ENCODE data around the gene MIA.
"Not testable (repeated sequence)": the region's sequence is repeated elsewhere in the genome, so short reads cannot be mapped to it uniquely, and the experiment has no call there.

Gene MIA

DNA sequence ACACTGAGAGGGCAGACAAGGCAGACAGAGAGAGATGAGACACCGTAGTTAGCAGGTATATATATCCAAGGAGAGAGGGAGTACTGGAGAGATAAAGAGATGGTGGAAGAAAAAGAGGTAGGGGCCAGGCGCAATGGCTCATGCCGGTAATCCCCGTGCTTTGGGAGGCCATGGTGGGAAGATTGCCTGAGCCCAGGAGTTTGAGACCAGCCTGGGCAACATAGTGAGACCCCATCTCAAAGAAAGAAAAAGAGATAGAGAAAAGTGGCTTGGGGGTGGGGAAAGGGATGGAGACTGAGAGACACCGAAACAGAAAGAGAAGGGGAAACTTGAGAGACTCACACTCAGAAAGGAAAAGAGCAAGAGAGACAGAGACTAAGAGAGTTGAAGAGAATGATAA, 5.3 kb downstream of the MIA start:
- no peak for DNase-seq (ENCODE audit: extremely low read depth, low read depth)
- TF ChIP-seq CTCF (IDR thresholded peaks at IDR 0.05; ENCODE audit: low read depth, low read length, missing control alignments), result no peak
- no peak overlapping the region for H3K4me3 ChIP-seq (replicated peaks; ENCODE audit: low read depth, low read length)

GRCh38 chr19:40781140-40781539, 5.8 kb downstream of the MIA start:
- no peak for DNase-seq (ENCODE audit: extremely low read depth, low read depth)
- TF ChIP-seq CTCF (IDR thresholded peaks at IDR 0.05; ENCODE audit: low read depth, low read length, missing control alignments), result no peak
- no peak overlapping the region for H3K4me3 ChIP-seq (replicated peaks; ENCODE audit: low read depth, low read length)

DNA sequence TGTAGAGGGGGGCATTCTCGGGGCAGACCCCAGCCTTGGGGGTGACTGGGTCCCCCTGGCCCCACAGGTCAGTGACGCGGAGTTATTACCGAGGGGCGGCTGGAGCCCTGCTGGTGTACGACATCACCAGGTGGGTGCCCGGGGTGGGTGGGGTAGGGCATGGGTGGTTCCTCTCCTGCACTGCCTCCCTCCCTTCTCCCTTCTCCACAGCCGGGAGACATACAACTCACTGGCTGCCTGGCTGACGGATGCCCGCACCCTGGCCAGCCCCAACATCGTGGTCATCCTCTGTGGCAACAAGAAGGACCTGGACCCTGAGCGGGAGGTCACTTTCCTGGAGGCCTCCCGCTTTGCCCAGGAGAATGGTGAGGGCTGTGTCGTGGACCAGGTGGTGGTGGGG, 8.4 kb downstream of the MIA start:
- DNase-seq (ENCODE audit: extremely low read depth, low read depth), result no peak
- TF ChIP-seq CTCF (IDR thresholded peaks at IDR 0.05; ENCODE audit: low read depth, low read length, missing control alignments), result no peak
- no peak overlapping the region for H3K4me3 ChIP-seq (replicated peaks; ENCODE audit: low read depth, low read length)

DNA sequence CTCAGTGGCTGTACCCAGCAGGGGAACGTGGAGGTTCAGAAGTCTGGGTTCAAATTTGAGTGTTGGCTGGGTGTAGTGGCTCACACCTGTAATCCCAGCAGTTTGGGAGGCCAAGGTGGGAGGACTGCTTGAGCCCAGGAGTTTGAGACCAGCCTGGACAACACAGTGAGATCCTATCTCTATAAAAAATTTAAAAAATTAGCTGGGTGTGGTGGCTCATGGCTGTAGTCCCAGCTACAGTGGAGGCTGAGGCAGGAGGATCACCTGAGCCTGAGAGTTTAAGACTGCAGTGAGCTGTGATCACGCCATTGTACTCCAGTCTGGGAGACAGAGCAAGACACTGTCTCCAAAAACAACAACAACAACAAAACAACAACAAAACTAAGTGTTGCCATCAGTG, 8.8 kb downstream of the MIA start:
- not testable (repeated sequence) for H3K4me3 ChIP-seq (replicated peaks; ENCODE audit: low read depth, low read length); DNase-seq (ENCODE audit: extremely low read depth, low read depth)

GRCh38 chr19:40785526-40785925, 10.2 kb downstream of the MIA start:
- no peak for DNase-seq (ENCODE audit: extremely low read depth, low read depth)
- no peak overlapping the region for H3K4me3 ChIP-seq (replicated peaks; ENCODE audit: low read depth, low read length)
- no peak for TF ChIP-seq CTCF (IDR thresholded peaks at IDR 0.05; ENCODE audit: low read depth, low read length, missing control alignments)

- TF ChIP-seq CTCF (IDR thresholded peaks at IDR 0.05; ENCODE audit: low read depth, low read length, missing control alignments), result no peak
- no peak overlapping the region for H3K4me3 ChIP-seq (replicated peaks; ENCODE audit: low read depth, low read length)
- DNase-seq (ENCODE audit: extremely low read depth, low read depth), result no peak
Observed at GRCh38 chr19:40786060-40787037, 11.0 kb downstream of the MIA start.

DNA sequence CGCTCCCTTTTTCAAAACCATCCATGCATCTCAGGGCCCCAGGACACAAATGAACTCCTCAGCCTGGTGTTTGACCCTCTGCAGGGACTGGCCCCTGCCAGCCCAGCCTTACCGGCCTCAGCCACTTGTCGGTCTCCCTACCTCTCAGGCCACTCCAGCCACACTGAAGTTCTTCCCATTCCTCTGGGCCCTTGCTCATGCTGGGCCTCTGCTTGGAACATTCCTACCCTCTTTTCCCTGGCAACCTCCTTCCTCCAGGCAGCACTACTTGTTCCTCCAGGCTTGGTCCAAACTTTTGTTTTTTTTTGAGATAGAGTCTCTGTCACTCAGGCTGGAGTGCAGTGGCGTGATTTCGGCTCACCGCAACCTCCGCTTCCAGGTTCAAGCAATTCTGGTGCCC, 16.0 kb downstream of the MIA start:
- no peak for TF ChIP-seq CTCF (IDR thresholded peaks at IDR 0.05; ENCODE audit: low read depth, low read length, missing control alignments)
- H3K4me3 ChIP-seq (replicated peaks; ENCODE audit: low read depth, low read length), result no peak overlapping the region
- no peak for DNase-seq (ENCODE audit: extremely low read depth, low read depth)

Measured in HFF-Myc (cell line).